Neural progenitor cell (in vitro differentiated cells): Measurements from ENCODE around the gene ZDBF2.

Source experiments
- CTCF ChIP-seq: fragments of 200-600 bp; sonication (generic); IDR thresholded peaks from 2 replicates; pipeline ENCODE4 v1.5.1; 2017; ENCODE audit warnings: antibody characterized with exemption, mild to moderate bottlenecking
- EZH2 ChIP-seq: fragments of 200-600 bp; sonication (generic); IDR thresholded peaks from 2 replicates; pipeline ENCODE4 v1.6.1; 2017; ENCODE audit warnings: antibody characterized with exemption, mild to moderate bottlenecking, moderate library complexity
- EZH2phosphoT487 ChIP-seq: fragments of 200-600 bp; sonication (generic); IDR thresholded peaks from 2 replicates; pipeline ENCODE4 v1.6.1; 2017; ENCODE audit warnings: antibody characterized with exemption

GRCh38 chr2:206354129-206354528 is 79.7 kb downstream of the ZDBF2 start:
- TF ChIP-seq CTCF (no peak), EZH2 (no peak), EZH2phosphoT487 (no peak)
